Measurements from ENCODE around the gene TOMM22. TPM values are rescaled to one million over a fixed set of nuclear protein-coding genes. Genes with fewer than 3 reads are reported as not detected.

TOMM22 gene
- total and polyA plus RNA-seq, 2 donors (not counting 1 experiment from before 2014, with no cell fraction given), result 61.1 to 80.3 TPM

DNA sequence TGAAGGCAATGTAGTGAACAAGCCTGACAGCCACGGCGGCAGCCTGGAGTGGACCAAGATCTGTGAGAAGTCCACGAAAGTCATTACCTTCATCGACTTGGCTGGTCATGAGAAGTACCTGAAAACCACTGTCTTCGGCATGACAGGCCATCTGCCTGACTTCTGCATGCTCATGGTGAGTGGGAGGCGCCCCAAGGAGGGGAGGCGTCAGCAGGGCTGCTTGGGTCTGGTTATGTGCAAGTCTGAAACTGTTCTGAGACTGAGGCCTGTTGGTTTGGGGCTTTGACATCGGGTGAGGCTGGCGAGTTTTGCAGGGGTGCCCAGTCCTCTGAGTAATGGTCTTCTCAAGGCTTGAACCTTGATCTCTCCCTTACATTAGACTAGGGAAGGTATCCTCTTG, 35.1 kb downstream of the TOMM22 start:
- peaks cover 35% of the 10 kb centered on the region for H3K79me2 ChIP-seq (ENCODE audit: control insufficient read depth, insufficient read depth, low read length)
- H3K4me1 ChIP-seq (ENCODE audit: control insufficient read depth, extremely low read depth, insufficient read depth, low read length), result peaks cover 5% of the 10 kb centered on the region
- H3K4me2 ChIP-seq (ENCODE audit: extremely low read depth, insufficient read depth, low read length), result no peak overlapping the region
- H3K4me3 ChIP-seq (replicated peaks in 1 of 4; ENCODE audit: control extremely low read depth in 1 of 4, insufficient read depth in 1 of 4, low read depth in 3 of 4, low read length in 4 of 4), result no peak overlapping the region
- H3K9me3 ChIP-seq (ENCODE audit: control insufficient read depth, insufficient read depth, low read depth, low read length), result no peaks in the 10 kb centered on the region
- no peak for DNase-seq (ENCODE audit: low read depth in 2 of 2)
- H4K20me1 ChIP-seq (ENCODE audit: control insufficient read depth, extremely low read depth, insufficient read depth, low read length), result no peaks in the 10 kb centered on the region
- no peak for TF ChIP-seq EZH2 (IDR thresholded peaks at IDR 0.05; ENCODE audit: low read length, missing control alignments)
- TF ChIP-seq, protein P1, sequence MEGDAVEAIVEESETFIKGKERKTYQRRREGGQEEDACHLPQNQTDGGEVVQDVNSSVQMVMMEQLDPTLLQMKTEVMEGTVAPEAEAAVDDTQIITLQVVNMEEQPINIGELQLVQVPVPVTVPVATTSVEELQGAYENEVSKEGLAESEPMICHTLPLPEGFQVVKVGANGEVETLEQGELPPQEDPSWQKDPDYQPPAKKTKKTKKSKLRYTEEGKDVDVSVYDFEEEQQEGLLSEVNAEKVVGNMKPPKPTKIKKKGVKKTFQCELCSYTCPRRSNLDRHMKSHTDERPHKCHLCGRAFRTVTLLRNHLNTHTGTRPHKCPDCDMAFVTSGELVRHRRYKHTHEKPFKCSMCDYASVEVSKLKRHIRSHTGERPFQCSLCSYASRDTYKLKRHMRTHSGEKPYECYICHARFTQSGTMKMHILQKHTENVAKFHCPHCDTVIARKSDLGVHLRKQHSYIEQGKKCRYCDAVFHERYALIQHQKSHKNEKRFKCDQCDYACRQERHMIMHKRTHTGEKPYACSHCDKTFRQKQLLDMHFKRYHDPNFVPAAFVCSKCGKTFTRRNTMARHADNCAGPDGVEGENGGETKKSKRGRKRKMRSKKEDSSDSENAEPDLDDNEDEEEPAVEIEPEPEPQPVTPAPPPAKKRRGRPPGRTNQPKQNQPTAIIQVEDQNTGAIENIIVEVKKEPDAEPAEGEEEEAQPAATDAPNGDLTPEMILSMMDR (conservative IDR thresholded peaks at IDR 0.05 in 1 of 2, IDR thresholded peaks at IDR 0.05 in 1 of 2; ENCODE audit: low read depth in 1 of 2, low read length in 2 of 2), result no peak
- no peaks in the 10 kb centered on the region for H3K27me3 ChIP-seq (ENCODE audit: control insufficient read depth, insufficient read depth, low read length)
- no peak overlapping the region for H2AFZ ChIP-seq (ENCODE audit: low read length)
- H3K27ac ChIP-seq (ENCODE audit: insufficient read depth, low read length), result no peak overlapping the region
- no peak overlapping the region for H3K9ac ChIP-seq (ENCODE audit: insufficient read depth, low read length)
- peaks cover 8% of the 10 kb centered on the region for H3K36me3 ChIP-seq (ENCODE audit: control insufficient read depth, insufficient read depth, low read length)

GRCh38 chr22:38717244-38717643, 35.5 kb downstream of the TOMM22 start:
- no peak for DNase-seq (ENCODE audit: low read depth in 2 of 2)
- H3K4me3 ChIP-seq (replicated peaks in 1 of 4; ENCODE audit: control extremely low read depth in 1 of 4, insufficient read depth in 1 of 4, low read depth in 3 of 4, low read length in 4 of 4), result no peak overlapping the region
- peaks cover 31% of the 10 kb centered on the region for H3K79me2 ChIP-seq (ENCODE audit: control insufficient read depth, insufficient read depth, low read length)
- no peaks in the 10 kb centered on the region for H3K9me3 ChIP-seq (ENCODE audit: control insufficient read depth, insufficient read depth, low read depth, low read length)
- H4K20me1 ChIP-seq (ENCODE audit: control insufficient read depth, extremely low read depth, insufficient read depth, low read length), result no peaks in the 10 kb centered on the region
- H3K27ac ChIP-seq (ENCODE audit: insufficient read depth, low read length), result no peak overlapping the region
- H2AFZ ChIP-seq (ENCODE audit: low read length), result no peak overlapping the region
- no peak overlapping the region for H3K4me2 ChIP-seq (ENCODE audit: extremely low read depth, insufficient read depth, low read length)
- H3K27me3 ChIP-seq (ENCODE audit: control insufficient read depth, insufficient read depth, low read length), result no peaks in the 10 kb centered on the region
- peaks cover 5% of the 10 kb centered on the region for H3K4me1 ChIP-seq (ENCODE audit: control insufficient read depth, extremely low read depth, insufficient read depth, low read length)
- H3K36me3 ChIP-seq (ENCODE audit: control insufficient read depth, insufficient read depth, low read length), result peaks cover 8% of the 10 kb centered on the region
- H3K9ac ChIP-seq (ENCODE audit: insufficient read depth, low read length), result no peak overlapping the region
- no peak for TF ChIP-seq EZH2 (IDR thresholded peaks at IDR 0.05; ENCODE audit: low read length, missing control alignments)
- TF ChIP-seq, protein P1 (conservative IDR thresholded peaks at IDR 0.05 in 1 of 2, IDR thresholded peaks at IDR 0.05 in 1 of 2; ENCODE audit: low read depth in 1 of 2, low read length in 2 of 2), result no peak

- Histone ChIP-seq H3K79me2 (ENCODE audit: control insufficient read depth, insufficient read depth, low read length) (peaks cover 20% of the 10 kb centered on the region), H3K27ac (ENCODE audit: insufficient read depth, low read length) (peak overlapping the region; percentile 17), H3K9ac (ENCODE audit: insufficient read depth, low read length) (no peak overlapping the region), H3K4me3 (replicated peaks in 1 of 4; ENCODE audit: control extremely low read depth in 1 of 4, insufficient read depth in 1 of 4, low read depth in 3 of 4, low read length in 4 of 4) (no peak overlapping the region), H3K4me1 (ENCODE audit: control insufficient read depth, extremely low read depth, insufficient read depth, low read length) (peaks cover 5% of the 10 kb centered on the region), H3K4me2 (ENCODE audit: extremely low read depth, insufficient read depth, low read length) (peak overlapping the region; percentile 32), H2AFZ (ENCODE audit: low read length) (no peak overlapping the region), H4K20me1 (ENCODE audit: control insufficient read depth, extremely low read depth, insufficient read depth, low read length) (no peaks in the 10 kb centered on the region), H3K9me3 (ENCODE audit: control insufficient read depth, insufficient read depth, low read depth, low read length) (no peaks in the 10 kb centered on the region), H3K36me3 (ENCODE audit: control insufficient read depth, insufficient read depth, low read length) (peaks cover 9% of the 10 kb centered on the region), H3K27me3 (ENCODE audit: control insufficient read depth, insufficient read depth, low read length) (no peaks in the 10 kb centered on the region)
- TF ChIP-seq, protein P1 (conservative IDR thresholded peaks at IDR 0.05 in 1 of 2, IDR thresholded peaks at IDR 0.05 in 1 of 2; ENCODE audit: low read depth in 1 of 2, low read length in 2 of 2), result peak; percentile 60 to 71
- no peak for TF ChIP-seq EZH2 (IDR thresholded peaks at IDR 0.05; ENCODE audit: low read length, missing control alignments)
- peak; percentile 77 to 78 for DNase-seq (ENCODE audit: low read depth in 2 of 2)
These were observed 36.7 kb downstream of the TOMM22 start for GRCh38 chr22:38718414-38718813.

Data from fibroblast of lung (primary cell).